Measurements from ENCODE around the gene ARHGAP23.

DNA sequence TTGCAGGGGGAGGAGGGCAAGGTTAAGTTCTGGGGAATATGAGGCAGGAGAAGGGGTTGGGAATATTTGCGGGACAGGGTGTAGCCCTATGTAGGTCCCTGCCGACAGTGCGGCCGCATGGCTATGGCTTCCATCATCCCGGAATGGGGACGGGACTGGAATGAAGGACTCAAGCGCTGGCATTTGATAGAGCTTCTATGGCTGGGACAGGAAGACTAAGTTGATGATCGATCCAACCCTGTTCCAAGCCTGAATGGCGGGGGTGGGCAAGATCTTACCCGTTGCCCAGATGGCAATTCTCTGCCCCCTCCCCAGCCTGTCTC is 130.4 kb downstream of the ARHGAP23 start:
- TF ChIP-seq, protein P1, sequence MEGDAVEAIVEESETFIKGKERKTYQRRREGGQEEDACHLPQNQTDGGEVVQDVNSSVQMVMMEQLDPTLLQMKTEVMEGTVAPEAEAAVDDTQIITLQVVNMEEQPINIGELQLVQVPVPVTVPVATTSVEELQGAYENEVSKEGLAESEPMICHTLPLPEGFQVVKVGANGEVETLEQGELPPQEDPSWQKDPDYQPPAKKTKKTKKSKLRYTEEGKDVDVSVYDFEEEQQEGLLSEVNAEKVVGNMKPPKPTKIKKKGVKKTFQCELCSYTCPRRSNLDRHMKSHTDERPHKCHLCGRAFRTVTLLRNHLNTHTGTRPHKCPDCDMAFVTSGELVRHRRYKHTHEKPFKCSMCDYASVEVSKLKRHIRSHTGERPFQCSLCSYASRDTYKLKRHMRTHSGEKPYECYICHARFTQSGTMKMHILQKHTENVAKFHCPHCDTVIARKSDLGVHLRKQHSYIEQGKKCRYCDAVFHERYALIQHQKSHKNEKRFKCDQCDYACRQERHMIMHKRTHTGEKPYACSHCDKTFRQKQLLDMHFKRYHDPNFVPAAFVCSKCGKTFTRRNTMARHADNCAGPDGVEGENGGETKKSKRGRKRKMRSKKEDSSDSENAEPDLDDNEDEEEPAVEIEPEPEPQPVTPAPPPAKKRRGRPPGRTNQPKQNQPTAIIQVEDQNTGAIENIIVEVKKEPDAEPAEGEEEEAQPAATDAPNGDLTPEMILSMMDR (conservative IDR thresholded peaks at IDR 0.05 in 1 of 2, IDR thresholded peaks at IDR 0.05 in 1 of 2; ENCODE audit: low read depth in 1 of 2, low read length in 2 of 2): no peak
- TF ChIP-seq EZH2 (IDR thresholded peaks at IDR 0.05; ENCODE audit: low read length, missing control alignments): peak; percentile 4
